Muscle of leg (tissue), 11 donors: ENCODE results near the gene USP5. TPM values are rescaled to one million over a fixed set of nuclear protein-coding genes. Genes with fewer than 3 reads are reported as not detected.

Experiments
- DNase-seq: peaks from one replicate; pipeline ENCODE4 v3.0.0; 2013
- H3K27ac ChIP-seq: one replicate; pipeline ENCODE4 v1.5.1; 2013; ENCODE audit warnings: mild to moderate bottlenecking, low read length, control low read depth
- H3K27me3 ChIP-seq: one replicate; pipeline ENCODE4 v1.6.1; 2013; ENCODE audit warnings: low read length; ENCODE audit not compliant: control insufficient read depth, insufficient read depth
- H3K36me3 ChIP-seq: one replicate; pipeline ENCODE4 v1.6.1; 2013; ENCODE audit warnings: low read length; ENCODE audit not compliant: control insufficient read depth, insufficient read depth
- H3K4me1 ChIP-seq: one replicate; pipeline ENCODE4 v1.6.1; 2013; ENCODE audit warnings: low read length; ENCODE audit not compliant: control insufficient read depth, insufficient read depth
- H3K4me3 ChIP-seq: one replicate; pipeline ENCODE4 v1.5.1; 2013; ENCODE audit warnings: low read length, control low read depth
- H3K9me3 ChIP-seq: replicated peaks from 2 replicates; pipeline ENCODE4 v1.6.1; 2013; ENCODE audit warnings: low read depth, low read length; ENCODE audit not compliant: control insufficient read depth
- WGBS: methylation state at CpG from one replicate; pipeline ENCODE4 v1.1.5; 2013; ENCODE audit warnings: missing lambda C conversion rate; ENCODE audit not compliant: insufficient coverage; 5-methylcytosine and 5-hydroxymethylcytosine counted together
- polyA plus RNA-seq, 8 donors: library from polyadenylated mRNA; unstranded; fragments of 120-200 nt; gene quantifications; one replicate each; pipeline versions ENCODE4 v1.2.1 to v1.2.3, GENCODE V29; 2013; ENCODE audit warnings: inconsistent platforms in 1 of 8, low replicate concordance in 1 of 8; ENCODE audit not compliant: insufficient read length in 8 of 8, insufficient read depth in 1 of 8
- total RNA-seq: library from RNA; stranded (reverse); fragments of 120-200 nt; gene quantifications from one replicate; pipeline ENCODE4 v1.2.4, GENCODE V29; 2013

USP5 gene
- total and polyA plus RNA-seq, 9 donors: 56.2 to 73.9 (median 64.8) TPM

DNA sequence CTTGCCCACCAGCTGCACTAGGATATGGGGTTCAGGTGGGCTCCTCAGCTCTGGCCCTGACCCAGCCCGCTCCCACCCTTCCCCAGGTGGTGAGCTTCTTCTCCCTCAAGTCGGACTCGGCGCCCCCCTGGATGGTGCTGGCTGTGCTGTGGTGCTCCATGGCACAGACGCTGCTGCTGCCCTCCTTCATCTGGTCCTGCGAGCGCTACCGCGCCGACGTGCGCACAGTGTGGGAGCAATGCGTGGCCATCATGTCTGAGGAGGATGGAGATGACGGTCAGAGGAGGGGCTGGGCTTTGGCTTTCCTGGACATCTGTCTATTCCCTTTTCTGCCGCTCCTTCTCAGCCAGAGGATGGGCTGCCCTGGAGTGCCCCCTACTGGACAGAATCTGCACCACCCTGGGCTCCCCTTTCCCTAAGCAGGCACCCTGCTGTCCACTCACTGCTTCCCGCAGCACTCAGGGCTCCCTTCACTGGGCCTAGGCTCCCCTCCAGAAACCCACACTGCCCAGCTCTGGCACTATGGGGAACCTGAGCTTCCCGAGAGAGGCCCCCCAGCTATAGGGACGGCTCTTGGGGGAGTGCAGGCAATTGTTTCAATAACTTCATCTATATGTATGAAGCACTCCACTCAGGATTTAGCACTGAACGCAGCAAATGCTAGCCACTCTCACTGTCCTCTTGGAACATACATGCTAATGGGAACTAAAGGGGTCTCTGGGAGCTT lies 26.4 kb upstream of the USP5 start:
- WGBS: 3% methylated on average over 15 of the region's 19 CpGs
- peaks cover 69% of the 10 kb centered on the region for H3K4me1 ChIP-seq
- H3K36me3 ChIP-seq: peaks cover 7% of the 10 kb centered on the region
- H3K4me3 ChIP-seq: peak overlapping the region; percentile 3
- DNase-seq: peak; percentile 95
- H3K27me3 ChIP-seq: peaks cover 8% of the 10 kb centered on the region
- H3K27ac ChIP-seq: peak overlapping the region; percentile 88
- no peaks in the 10 kb centered on the region for H3K9me3 ChIP-seq

DNA sequence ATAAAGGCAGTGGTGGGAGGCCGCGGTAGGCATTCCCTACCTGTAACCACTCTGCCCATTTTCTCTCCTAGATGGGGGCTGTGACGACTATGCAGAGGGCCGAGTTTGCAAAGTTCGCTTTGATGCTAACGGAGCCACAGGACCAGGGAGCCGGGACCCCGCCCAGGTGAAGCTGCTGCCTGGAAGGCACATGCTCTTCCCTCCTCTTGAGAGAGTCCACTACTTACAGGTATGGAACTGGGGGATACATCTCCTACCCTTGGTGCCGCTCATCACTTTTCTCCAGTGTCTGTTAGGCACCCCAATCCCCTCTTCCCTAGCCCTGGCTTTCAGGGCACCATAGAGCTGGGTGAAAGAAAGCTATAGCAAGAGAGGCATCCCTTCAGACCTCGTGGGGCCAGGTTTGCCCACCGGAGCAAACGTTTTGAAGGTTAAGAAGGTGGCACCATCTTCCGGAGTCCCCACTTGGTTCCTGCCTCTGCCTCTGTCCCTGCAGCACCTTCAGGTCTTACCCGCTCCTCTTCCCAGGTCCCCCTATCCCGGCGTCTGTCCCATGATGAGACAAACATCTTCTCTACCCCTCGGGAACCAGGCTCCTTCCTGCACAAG lies 25.7 kb upstream of the USP5 start:
- Histone ChIP-seq H3K4me3 (no peak overlapping the region), H3K27me3 (peaks cover 8% of the 10 kb centered on the region), H3K9me3 (no peaks in the 10 kb centered on the region), H3K4me1 (peaks cover 62% of the 10 kb centered on the region), H3K36me3 (peaks cover 13% of the 10 kb centered on the region), H3K27ac (peak overlapping the region; percentile 13)
- WGBS: 69% methylated on average over 12 of the region's 17 CpGs
- DNase-seq: no peak

DNA sequence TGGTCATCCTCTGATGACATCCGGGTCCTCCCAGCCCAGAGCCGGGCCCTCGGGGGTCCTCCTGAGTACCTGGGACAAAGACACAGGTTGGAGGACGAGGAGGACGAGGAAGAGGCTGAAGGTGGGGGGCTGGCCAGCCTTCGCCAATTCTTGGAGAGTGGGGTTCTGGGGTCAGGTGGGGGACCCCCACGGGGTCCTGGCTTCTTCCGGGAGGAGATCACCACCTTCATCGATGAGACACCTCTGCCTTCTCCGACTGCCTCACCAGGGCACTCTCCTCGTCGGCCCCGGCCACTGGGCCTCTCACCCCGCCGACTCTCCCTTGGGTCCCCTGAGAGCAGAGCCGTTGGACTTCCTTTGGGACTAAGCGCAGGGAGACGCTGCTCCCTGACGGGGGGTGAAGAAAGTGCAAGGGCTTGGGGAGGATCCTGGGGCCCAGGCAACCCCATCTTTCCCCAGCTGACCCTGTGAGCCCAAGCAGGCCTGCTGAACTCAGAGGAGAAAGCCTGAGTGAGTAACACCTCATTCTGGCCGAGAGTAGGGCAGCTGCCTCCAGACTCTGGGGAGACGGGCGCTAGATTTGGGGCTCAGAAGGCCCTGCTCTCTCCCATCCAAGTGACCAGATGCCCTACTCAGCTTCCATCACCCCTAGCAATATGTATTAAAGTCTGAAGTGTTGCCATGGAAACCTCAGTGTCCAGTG lies 25.1 kb upstream of the USP5 start:
- H3K27ac ChIP-seq: peak overlapping the region; percentile 81
- DNase-seq: no peak
- peaks cover 59% of the 10 kb centered on the region for H3K4me1 ChIP-seq
- peaks cover 8% of the 10 kb centered on the region for H3K27me3 ChIP-seq
- 61% methylated on average over 14 of the region's 22 CpGs for WGBS
- peaks cover 20% of the 10 kb centered on the region for H3K36me3 ChIP-seq
- H3K4me3 ChIP-seq: no peak overlapping the region
- no peaks in the 10 kb centered on the region for H3K9me3 ChIP-seq

DNA sequence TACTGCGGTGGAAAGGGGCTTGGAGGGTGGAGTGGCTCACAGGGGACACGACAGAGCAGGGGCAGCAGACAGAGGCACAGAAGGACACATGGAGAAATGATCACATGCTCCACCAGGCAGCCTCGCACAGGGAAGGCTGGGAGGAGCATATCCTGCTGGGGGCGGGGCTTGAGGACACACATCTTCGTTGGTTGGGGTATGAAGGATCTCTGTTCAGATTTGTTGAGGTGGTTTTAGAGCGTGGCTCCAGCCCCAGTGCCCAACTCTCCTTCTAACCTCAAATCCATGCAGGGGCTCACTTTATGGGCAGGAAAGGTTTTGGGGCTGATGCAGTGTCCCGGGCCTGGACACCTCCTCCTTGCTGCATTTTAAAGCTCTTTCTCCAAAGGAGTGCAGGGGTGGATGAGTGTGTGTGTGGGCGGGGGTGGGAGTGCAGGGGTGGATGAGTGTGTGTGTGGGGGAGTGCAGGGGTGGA lies 24.5 kb upstream of the USP5 start:
- Histone ChIP-seq H3K4me3 (peak overlapping the region; percentile 9), H3K27ac (peak overlapping the region; percentile 81), H3K36me3 (peaks cover 26% of the 10 kb centered on the region), H3K9me3 (no peaks in the 10 kb centered on the region), H3K4me1 (peaks cover 53% of the 10 kb centered on the region), H3K27me3 (peaks cover 8% of the 10 kb centered on the region)
- DNase-seq: peak; percentile 95
- 0% methylated on average over 3 of the region's 8 CpGs for WGBS

DNA sequence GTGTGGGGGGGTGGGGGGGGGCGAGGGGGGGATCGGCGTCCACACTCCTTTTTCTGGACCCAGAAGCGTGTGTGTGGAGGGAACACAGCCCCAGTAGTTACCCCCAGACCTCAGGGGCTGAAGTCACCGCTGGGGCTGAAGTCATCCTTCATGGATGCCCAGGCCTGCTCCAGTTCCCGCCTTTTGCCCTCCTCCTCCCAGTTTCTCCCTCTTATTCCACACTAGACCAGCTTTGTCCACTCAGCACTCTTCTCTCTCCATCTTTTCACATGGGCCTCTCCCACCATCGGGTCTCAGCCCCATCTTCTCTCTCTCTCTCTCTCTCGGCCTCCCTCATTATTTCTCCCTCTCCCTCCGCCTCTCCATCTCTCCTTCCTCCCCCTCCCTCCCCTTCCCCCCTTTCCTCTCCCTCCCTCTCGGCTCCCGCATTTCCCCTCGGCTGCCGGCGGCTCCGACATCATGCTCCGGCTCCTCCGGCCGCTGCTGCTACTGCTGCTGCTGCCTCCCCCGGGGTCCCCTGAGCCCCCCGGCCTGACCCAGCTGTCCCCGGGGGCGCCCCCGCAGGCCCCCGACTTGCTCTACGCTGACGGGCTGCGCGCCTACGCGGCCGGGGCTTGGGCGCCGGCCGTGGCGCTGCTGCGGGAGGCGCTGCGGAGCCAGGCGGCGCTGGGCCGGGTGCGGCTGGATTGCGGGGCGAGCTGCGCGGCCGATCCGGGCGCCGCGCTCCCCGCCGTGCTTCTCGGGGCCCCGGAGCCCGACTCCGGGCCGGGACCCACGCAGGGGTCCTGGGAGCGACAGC lies 23.8 kb upstream of the USP5 start, which contains the start of gene P3H3:
Gene P3H3, plus strand, starts transcription at position 426 of the 799 bp plus-strand sequence. Its CDS starts 34 bp downstream, at position 460.
- peaks cover 8% of the 10 kb centered on the region for H3K27me3 ChIP-seq
- under 1% methylated on average over 56 of the region's 60 CpGs for WGBS

DNA sequence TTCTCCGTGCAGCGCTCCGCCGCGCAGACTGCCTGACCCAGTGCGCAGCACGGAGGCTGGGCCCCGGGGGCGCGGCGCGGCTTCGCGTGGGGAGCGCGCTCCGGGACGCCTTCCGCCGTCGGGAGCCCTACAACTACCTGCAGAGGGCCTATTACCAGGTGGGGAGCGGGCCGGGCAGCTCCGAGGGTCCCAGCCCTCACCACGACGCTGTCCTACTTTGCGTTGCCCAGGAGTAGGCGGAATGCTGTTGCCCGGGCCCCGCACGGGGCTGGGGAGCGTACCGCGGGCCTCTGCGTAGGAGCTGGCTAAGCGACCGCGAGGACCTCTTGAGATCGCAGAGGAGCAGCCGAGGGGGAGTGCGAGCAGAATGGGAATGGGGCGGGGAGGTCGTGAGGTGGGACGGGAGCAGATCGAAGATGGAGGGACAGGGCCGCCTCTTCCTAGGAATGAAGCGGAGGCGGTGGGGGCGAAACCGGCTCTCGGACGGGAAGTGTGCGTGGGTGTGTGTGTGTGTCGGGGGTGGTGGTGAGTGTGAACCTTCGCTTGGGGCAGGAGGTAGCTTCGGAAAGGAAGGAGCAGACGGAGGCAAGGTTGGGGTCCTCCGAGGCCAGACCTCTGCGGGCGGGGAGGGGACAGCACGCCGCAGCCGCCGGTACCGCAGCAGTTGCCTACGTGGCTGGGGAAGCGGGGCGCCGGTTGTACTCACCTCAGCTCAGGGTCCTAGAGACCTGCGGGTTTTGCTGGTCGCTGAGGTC lies 23.0 kb upstream of the USP5 start:
- H3K4me1 ChIP-seq: peaks cover 45% of the 10 kb centered on the region
- no peaks in the 10 kb centered on the region for H3K9me3 ChIP-seq
- peaks cover 6% of the 10 kb centered on the region for H3K27me3 ChIP-seq
- DNase-seq: peak; percentile 78
- WGBS: under 1% methylated on average over 59 of the region's 71 CpGs
- peaks cover 34% of the 10 kb centered on the region for H3K36me3 ChIP-seq
- H3K27ac ChIP-seq: peak overlapping the region; percentile 88
- H3K4me3 ChIP-seq: peak overlapping the region; percentile 88

More for the DNA sequence above, 23.8 kb upstream of the USP5 start, which contains the start of gene P3H3:
- DNase-seq: peak; percentile 82
- H3K27ac ChIP-seq: peak within 1 kb of the TSS; percentile 90
- H3K4me3 ChIP-seq: peak within 1 kb of the TSS; percentile 88
- H3K36me3 ChIP-seq: peaks cover 27% of the 10 kb centered on the region
- H3K9me3 ChIP-seq: no peaks in the 10 kb centered on the region
- peaks cover 49% of the 10 kb centered on the region for H3K4me1 ChIP-seq

DNA sequence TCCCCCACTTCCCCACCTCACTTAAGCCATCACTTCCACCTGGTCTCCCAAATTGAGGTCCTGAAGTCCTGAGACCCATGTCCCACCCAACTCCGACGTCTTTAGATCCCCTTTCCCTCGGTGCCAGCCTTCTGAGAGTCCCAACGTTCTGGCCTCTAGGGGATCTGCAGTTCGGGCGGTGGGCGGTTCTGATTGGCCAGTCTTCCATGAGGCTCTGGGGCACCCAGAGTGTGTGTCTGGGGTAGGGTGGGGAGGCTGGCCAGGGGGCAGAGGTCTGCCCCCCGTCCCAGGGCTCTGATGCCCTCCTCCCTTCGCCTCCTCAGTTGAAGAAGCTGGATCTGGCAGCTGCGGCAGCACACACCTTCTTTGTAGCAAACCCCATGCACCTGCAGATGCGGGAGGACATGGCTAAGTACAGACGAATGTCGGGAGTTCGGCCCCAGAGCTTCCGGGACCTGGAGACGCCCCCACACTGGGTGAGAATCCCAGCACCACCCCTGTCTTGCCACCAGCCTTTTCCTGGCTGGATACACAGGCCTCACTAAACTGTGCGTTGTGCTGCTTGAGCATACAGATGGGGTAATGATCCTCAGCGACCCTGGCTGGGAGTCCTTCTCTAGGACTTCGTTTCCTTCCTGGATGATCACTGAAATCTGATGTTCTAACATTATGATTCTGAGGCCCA lies 22.3 kb upstream of the USP5 start:
- peaks cover 6% of the 10 kb centered on the region for H3K27me3 ChIP-seq
- DNase-seq: no peak
- WGBS: 10% methylated on average over 11 of the region's 19 CpGs
- peaks cover 36% of the 10 kb centered on the region for H3K36me3 ChIP-seq
- peaks cover 45% of the 10 kb centered on the region for H3K4me1 ChIP-seq
- H3K27ac ChIP-seq: peak overlapping the region; percentile 88
- H3K9me3 ChIP-seq: no peaks in the 10 kb centered on the region
- H3K4me3 ChIP-seq: peak overlapping the region; percentile 88

DNA sequence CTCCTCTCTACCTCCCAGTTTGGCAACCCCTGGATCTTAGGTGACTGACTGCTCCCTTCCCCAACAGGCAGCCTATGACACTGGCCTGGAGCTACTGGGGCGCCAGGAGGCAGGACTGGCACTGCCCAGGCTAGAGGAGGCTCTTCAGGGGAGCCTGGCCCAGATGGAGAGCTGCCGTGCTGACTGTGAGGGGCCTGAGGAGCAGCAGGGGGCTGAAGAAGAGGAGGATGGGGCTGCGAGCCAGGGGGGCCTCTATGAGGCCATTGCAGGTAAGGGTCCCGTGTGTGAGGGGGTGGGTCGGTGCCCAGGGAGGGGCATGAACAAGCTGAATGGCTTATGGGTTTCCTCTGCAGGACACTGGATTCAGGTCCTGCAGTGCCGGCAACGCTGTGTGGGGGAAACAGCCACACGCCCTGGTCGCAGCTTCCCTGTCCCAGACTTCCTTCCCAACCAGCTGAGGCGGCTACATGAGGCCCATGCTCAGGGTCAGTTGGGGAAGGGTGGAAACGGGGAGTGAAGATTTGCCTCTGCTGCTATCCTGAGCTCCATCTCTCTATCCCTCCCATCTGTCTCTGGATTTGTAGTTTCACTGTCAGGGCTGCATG lies 21.6 kb upstream of the USP5 start:
- H3K27me3 ChIP-seq: peaks cover 5% of the 10 kb centered on the region
- no peak overlapping the region for H3K27ac ChIP-seq
- H3K4me1 ChIP-seq: peaks cover 39% of the 10 kb centered on the region
- H3K4me3 ChIP-seq: no peak overlapping the region
- no peak for DNase-seq
- H3K36me3 ChIP-seq: peaks cover 39% of the 10 kb centered on the region
- WGBS: 61% methylated on average over 6 of the region's 11 CpGs
- no peaks in the 10 kb centered on the region for H3K9me3 ChIP-seq
